OCI-LY7 (cell line): Measurements from ENCODE around the gene BRIP1.

ENCODE experiments used
- CTCF ChIP-seq: fragments of 200-600 bp; sonication (generic); conservative IDR thresholded peaks from 2 replicates; pipeline ENCODE4 v1.5.1; 2014; ENCODE audit warnings: mild to moderate bottlenecking, antibody characterized with exemption, low read length, moderate library complexity, mixed read lengths
- EZH2phosphoT487 ChIP-seq: fragments of 200-600 bp; sonication (generic); IDR thresholded peaks from 2 replicates; pipeline ENCODE4 v1.6.1; 2018; ENCODE audit warnings: low read depth, borderline replicate concordance, mild to moderate bottlenecking, mixed run types, antibody characterized with exemption, low read length, moderate library complexity, mixed read lengths

GRCh38 chr17:61731330-61731729 lies 132.0 kb downstream of the BRIP1 start:
- TF ChIP-seq CTCF (no peak), EZH2phosphoT487 (no peak)
